ENCODE data around the gene SPATA18.

Gene SPATA18

DNA sequence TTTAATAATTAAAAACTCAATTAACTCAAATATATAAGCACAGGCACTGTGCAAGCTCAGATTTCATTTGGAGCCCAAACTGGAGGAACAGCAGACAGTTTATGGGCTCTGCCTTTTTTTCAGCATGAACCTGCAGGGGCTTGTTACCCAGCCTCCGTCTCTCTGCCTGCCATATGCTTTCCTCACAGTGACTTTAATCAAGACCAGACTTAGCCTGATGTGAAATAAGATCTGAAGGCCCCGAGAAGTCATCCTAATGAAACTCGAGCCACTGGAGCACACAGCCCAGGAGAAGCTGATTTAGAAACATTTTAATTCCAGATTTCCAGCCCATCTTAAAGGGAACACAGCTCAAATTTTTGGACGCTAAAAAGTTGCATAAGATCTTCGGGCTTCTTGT, 55.6 kb downstream of the SPATA18 start:
- TF ChIP-seq, protein P1, sequence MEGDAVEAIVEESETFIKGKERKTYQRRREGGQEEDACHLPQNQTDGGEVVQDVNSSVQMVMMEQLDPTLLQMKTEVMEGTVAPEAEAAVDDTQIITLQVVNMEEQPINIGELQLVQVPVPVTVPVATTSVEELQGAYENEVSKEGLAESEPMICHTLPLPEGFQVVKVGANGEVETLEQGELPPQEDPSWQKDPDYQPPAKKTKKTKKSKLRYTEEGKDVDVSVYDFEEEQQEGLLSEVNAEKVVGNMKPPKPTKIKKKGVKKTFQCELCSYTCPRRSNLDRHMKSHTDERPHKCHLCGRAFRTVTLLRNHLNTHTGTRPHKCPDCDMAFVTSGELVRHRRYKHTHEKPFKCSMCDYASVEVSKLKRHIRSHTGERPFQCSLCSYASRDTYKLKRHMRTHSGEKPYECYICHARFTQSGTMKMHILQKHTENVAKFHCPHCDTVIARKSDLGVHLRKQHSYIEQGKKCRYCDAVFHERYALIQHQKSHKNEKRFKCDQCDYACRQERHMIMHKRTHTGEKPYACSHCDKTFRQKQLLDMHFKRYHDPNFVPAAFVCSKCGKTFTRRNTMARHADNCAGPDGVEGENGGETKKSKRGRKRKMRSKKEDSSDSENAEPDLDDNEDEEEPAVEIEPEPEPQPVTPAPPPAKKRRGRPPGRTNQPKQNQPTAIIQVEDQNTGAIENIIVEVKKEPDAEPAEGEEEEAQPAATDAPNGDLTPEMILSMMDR (IDR thresholded peaks at IDR 0.05; ENCODE audit: extremely low read depth, insufficient read depth, missing control alignments), result no peak
- in situ Hi-C loops (cut with MboI; ENCODE audit: low pct_unique_long_range_greater_than_20kb, low sequenced_read_pairs, unreplicated experiment), result no loop called here
- DNase-seq (ENCODE audit: low spot score), result no peak

DNA sequence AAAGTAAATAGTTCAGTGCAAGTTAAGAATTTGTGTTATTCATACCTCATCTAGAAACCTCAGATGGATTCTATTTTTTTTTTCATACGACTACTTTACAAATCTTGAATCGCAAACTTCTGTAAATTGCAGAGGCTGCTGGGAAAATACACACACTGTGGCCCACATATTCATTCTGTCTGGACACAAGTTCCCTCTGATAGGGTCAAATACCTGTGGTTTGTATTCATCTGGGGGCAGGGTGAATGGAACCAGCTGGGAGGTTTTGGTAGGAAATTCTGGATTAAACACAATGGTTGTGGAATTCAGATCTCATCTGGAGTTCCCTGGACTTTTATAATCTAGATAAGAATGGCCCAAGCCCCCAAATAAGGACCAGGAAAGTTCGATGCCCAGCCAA, 56.2 kb downstream of the SPATA18 start:
- TF ChIP-seq, protein P1 (IDR thresholded peaks at IDR 0.05; ENCODE audit: extremely low read depth, insufficient read depth, missing control alignments), result no peak
- in situ Hi-C loops (cut with MboI; ENCODE audit: low pct_unique_long_range_greater_than_20kb, low sequenced_read_pairs, unreplicated experiment), result no loop called here
- DNase-seq (ENCODE audit: low spot score), result no peak

DNA sequence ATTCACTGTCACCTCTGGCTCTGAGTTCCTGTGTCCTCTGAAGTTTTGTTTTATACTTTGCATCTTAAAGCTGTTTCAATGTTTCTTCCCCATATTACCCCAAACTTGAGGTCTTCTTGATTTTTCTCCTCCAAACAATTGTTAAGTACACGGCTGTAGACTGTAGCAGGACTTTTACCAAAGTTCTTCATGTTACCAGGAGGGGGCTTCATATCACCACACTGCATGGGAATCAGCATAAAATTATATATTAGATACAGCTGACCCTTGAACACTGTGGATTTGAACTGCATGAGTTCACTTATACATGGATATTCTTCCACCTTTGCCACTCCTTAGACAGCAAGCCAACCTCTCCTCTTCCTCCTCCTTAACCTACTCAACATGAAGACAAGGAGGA, 56.6 kb downstream of the SPATA18 start:
- TF ChIP-seq, protein P1 (IDR thresholded peaks at IDR 0.05; ENCODE audit: extremely low read depth, insufficient read depth, missing control alignments), result no peak
- in situ Hi-C loops (cut with MboI; ENCODE audit: low pct_unique_long_range_greater_than_20kb, low sequenced_read_pairs, unreplicated experiment), result no loop called here
- DNase-seq (ENCODE audit: low spot score), result no peak

DNA sequence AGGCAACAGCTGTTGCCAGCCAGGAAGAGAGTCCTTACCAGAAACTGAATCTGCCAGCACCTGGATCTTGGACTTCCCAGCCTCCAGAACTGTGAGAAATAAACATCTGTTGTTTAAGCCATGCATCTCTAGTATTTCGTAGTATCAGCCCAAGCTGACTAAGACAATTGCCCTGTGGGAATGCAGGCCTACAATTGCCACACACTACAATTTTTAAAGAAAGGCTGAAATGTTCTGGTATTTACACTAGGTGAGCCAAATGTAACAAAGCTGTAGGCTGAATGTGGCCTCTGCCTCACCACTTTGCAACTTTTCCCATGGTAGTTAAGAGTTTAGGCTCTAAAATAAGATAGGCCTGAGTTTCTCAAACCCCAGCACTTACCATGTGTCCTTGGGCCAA, 59.1 kb downstream of the SPATA18 start:
- in situ Hi-C loops (cut with MboI; ENCODE audit: low pct_unique_long_range_greater_than_20kb, low sequenced_read_pairs, unreplicated experiment), result no loop called here
- TF ChIP-seq, protein P1 (IDR thresholded peaks at IDR 0.05; ENCODE audit: extremely low read depth, insufficient read depth, missing control alignments), result no peak
- DNase-seq (ENCODE audit: low spot score), result no peak

DNA sequence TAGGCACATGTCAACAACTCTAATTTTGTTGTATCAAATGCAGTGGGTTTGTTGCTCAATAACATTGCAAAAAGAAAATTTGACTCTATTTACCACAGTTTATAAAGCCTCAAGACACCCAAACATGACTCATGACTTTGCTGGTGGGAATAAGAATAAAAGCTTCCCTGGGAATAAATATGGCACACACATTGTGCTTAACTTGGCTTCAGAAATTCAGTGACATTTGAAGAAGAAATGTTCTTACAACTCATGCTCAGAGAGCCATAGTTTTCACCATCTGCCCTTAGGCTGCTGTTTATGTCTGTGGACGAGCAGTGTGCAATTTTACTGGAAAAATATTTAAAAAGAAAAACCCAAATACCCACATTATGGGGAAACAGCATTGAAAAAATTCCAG, 60.9 kb downstream of the SPATA18 start:
- in situ Hi-C loops (cut with MboI; ENCODE audit: low pct_unique_long_range_greater_than_20kb, low sequenced_read_pairs, unreplicated experiment), result no loop called here
- TF ChIP-seq, protein P1 (IDR thresholded peaks at IDR 0.05; ENCODE audit: extremely low read depth, insufficient read depth, missing control alignments), result no peak

DNA sequence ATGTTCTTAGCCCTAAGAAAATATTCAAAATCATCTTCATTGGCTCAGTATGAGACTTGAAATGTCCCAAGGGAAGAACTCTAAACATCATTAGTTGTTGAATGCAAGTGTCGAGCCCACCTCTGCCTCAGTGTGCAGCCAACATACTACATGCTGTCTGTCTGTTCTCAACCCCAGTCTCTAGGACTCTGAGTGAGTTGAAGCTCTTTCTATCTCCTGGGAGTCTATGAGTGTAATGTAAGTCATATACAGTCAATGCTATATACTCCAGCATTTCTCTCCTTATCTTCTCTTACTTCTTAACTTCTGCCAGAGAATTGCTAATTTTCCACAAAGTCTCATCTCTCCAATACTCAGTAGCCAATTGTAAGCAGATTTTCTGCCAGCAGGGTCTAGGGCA, 61.3 kb downstream of the SPATA18 start:
- no peak for DNase-seq (ENCODE audit: low spot score)
- in situ Hi-C loops (cut with MboI; ENCODE audit: low pct_unique_long_range_greater_than_20kb, low sequenced_read_pairs, unreplicated experiment), result no loop called here
- TF ChIP-seq, protein P1 (IDR thresholded peaks at IDR 0.05; ENCODE audit: extremely low read depth, insufficient read depth, missing control alignments), result no peak

More for the DNA sequence above, 60.9 kb downstream of the SPATA18 start:
- no peak for DNase-seq (ENCODE audit: low spot score)

DNA sequence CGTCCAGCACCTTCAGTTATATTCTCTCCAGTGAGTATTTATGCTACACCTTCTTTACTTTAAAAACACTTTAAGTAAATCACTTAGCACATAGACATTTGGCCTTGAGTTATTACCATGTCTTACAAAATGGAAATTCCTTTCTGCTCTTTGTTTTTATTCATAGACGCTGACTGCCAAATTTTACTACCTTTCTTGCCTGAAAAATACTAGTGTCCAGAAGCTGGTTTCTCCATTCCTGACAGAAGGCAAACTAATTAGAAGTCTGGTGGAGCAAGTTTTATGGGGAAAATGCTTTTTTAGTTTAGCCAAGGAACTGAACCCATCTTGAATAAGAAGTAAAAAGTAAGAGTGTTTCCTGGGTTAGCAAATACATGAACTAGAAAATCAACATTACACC, 65.5 kb downstream of the SPATA18 start:
- in situ Hi-C loops (cut with MboI; ENCODE audit: low pct_unique_long_range_greater_than_20kb, low sequenced_read_pairs, unreplicated experiment), result no loop called here
- DNase-seq (ENCODE audit: low spot score), result no peak
- TF ChIP-seq, protein P1 (IDR thresholded peaks at IDR 0.05; ENCODE audit: extremely low read depth, insufficient read depth, missing control alignments), result no peak
